PC-3 (cell line): Measurements from ENCODE around the gene CDHR2. TPM values are rescaled to one million over a fixed set of nuclear protein-coding genes. Genes with fewer than 3 reads are reported as not detected.

ENCODE experiments used
- ATAC-seq: fragments of 200-7000 bp; cut with Tn5 transposase; 2 replicates; pipeline ENCODE4 v1.9.1; 2020; ENCODE audit warnings: mild to moderate bottlenecking, moderate library complexity
- BruUV-seq: library from RNA; stranded (reverse); fragments of 400-500 nt; replicated peaks from 2 replicates; lab custom pipeline; 2021; lab: Mats Ljungman, UMichigan
- CTCF ChIA-PET: fragments of 300-600 bp; sonication (Branson Sonifier 250); formaldehyde crosslinking; loops from one replicate; lab custom pipeline; 2022; ENCODE audit warnings: antibody characterized with exemption; lab: Charles Lee
- POLR2A ChIA-PET: fragments of 300-600 bp; sonication (Branson Sonifier 250); formaldehyde crosslinking; loops from one replicate; lab custom pipeline; 2022; ENCODE audit warnings: antibody characterized with exemption; ENCODE audit not compliant: unreplicated experiment; lab: Charles Lee
- DNase-seq: peaks from one replicate; pipeline ENCODE4 v3.0.0-alpha.2; 2015
- H2AFZ ChIP-seq: fragments of 300-600 bp; sonication (generic); 2 replicates; pipeline ENCODE4 v1.6.0; 2016; ENCODE audit warnings: antibody characterized with exemption, low read length
- H3F3A ChIP-seq: fragments of 300-600 bp; sonication (generic); one replicate; pipeline ENCODE4 v1.6.0; 2017; ENCODE audit warnings: antibody characterized with exemption, low read length, control low read depth, mild to moderate bottlenecking; ENCODE audit not compliant: unreplicated experiment
- H3K27ac ChIP-seq: fragments of 300-600 bp; sonication (generic); 2 replicates; pipeline ENCODE4 v1.5.1; 2016; ENCODE audit warnings: mild to moderate bottlenecking, low read length
- H3K27me3 ChIP-seq: fragments of 300-600 bp; sonication (generic); 2 replicates; pipeline ENCODE4 v1.6.1; 2016; ENCODE audit warnings: low read length, mixed read lengths
- H3K36me3 ChIP-seq: fragments of 300-600 bp; sonication (generic); 2 replicates; pipeline ENCODE4 v1.6.1; 2016; ENCODE audit warnings: low read depth, mixed run types, low read length, mixed read lengths
- H3K4me1 ChIP-seq: fragments of 300-600 bp; sonication (generic); 2 replicates; pipeline ENCODE4 v1.5.1; 2016; ENCODE audit warnings: low read length; ENCODE audit not compliant: insufficient read depth
- H3K4me2 ChIP-seq: fragments of 300-600 bp; sonication (generic); 2 replicates; pipeline ENCODE4 v1.6.0; 2016; ENCODE audit warnings: low read length
- H3K4me3 ChIP-seq: fragments of 300-600 bp; sonication (generic); 2 replicates; pipeline ENCODE4 v1.5.1; 2016; ENCODE audit warnings: mild to moderate bottlenecking, low read length, mixed read lengths
- H3K79me2 ChIP-seq: fragments of 300-600 bp; sonication (generic); 2 replicates; pipeline ENCODE4 v1.6.1; 2017; ENCODE audit warnings: low read length, mixed read lengths
- H3K9ac ChIP-seq: fragments of 300-600 bp; sonication (generic); 2 replicates; pipeline ENCODE4 v1.6.0; 2016; ENCODE audit warnings: mild to moderate bottlenecking, low read length
- H3K9me2 ChIP-seq: fragments of 300-600 bp; sonication (generic); replicated peaks from 2 replicates; pipeline ENCODE4 v1.6.1; 2016; ENCODE audit warnings: mixed run types, low read length, mixed read lengths
- H3K9me3 ChIP-seq: fragments of 300-600 bp; sonication (generic); 2 replicates; pipeline ENCODE4 v1.6.1; 2016; ENCODE audit warnings: low read length, mixed read lengths
- H4K20me1 ChIP-seq: fragments of 300-600 bp; sonication (generic); 2 replicates; pipeline ENCODE4 v1.6.1; 2016; ENCODE audit warnings: low read length, mixed read lengths
- CTCF ChIP-seq: fragments of 300-600 bp; sonication (generic); conservative IDR thresholded peaks from 2 replicates; pipeline ENCODE4 v1.5.1; 2017; ENCODE audit warnings: antibody characterized with exemption, low read depth, mild to moderate bottlenecking, low read length
- EZH2 ChIP-seq: fragments of 300-600 bp; sonication (generic); IDR thresholded peaks from one replicate; pipeline ENCODE4 v1.6.1; 2017; ENCODE audit warnings: antibody characterized with exemption, mild to moderate bottlenecking, low read length; ENCODE audit not compliant: unreplicated experiment
- EZH2phosphoT487 ChIP-seq: fragments of 300-600 bp; sonication (generic); IDR thresholded peaks from 2 replicates; pipeline ENCODE4 v1.6.1; 2018; ENCODE audit warnings: mild to moderate bottlenecking, antibody characterized with exemption, low read length, borderline replicate concordance
- intact Hi-C: fragments of 100-400 bp; cut with micrococcal nuclease; formaldehyde crosslinking; loops from 2 replicates; pipeline ENCODE4 v1.9.0; 2023
- total RNA-seq: library from RNA; depleted of rRNA; stranded (reverse); fragments of >200 nt; gene quantifications from 2 replicates; pipeline ENCODE4 v1.2.3, GENCODE V29; 2014

The CDHR2 gene
- total RNA-seq, 1 experiment from 2014 or later, result 0.07 TPM

DNA sequence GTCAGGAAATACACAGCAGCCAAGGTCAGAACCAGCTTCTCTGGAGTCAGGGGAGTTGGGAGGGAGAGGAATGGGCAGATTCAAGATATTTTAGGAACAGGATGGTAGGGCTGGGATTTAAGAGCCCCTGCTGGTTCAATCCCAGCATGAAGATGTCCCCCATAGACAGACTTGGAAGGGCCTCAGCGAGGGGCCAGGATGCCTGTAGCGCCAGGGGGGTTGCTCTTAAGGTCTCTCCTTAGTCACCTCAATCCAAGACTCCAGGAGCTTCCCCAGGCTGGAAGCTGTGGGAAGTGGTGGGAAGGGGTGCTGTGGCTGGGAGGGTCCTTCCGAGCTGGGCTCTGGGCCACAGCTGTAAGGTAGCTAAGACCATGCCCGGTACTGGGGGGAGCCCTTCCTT is 90.1 kb downstream of the CDHR2 start:
- H3K9me2 ChIP-seq, result no peaks in the 10 kb centered on the region
- no peak for ATAC-seq
- H3K9ac ChIP-seq, result no peak overlapping the region

DNA sequence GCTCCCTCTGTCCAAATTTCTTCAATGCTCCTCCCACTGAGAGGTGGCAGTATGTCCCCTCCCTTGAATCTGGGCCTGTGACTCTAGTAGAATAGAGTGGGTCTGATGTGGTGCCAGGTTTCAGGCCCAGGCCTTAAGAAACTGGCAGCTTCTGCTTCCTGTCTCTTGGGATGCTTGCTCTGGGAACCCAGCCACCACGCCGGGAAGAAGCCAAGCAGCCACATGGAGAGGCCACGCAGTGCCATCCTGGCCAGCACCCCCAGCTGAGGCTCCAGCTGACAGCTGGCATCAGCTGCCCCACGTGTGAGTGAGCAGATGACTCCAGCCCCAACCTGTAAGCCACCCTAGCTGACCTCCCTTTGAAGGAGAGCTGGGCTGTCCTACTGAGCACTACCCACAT is 90.8 kb downstream of the CDHR2 start:
- BruUV-seq, result no TSS peak
- DNase-seq, result no peak
- H3K79me2 ChIP-seq, result no peaks in the 10 kb centered on the region
- no peak overlapping the region for H3K27ac ChIP-seq
- H3K4me1 ChIP-seq, result no peaks in the 10 kb centered on the region
- intact Hi-C loops, result no loop called here
- no peak overlapping the region for H3K4me2 ChIP-seq
- no peak overlapping the region for H3K9ac ChIP-seq
- no peaks in the 10 kb centered on the region for H3K36me3 ChIP-seq
- no peak overlapping the region for H3K4me3 ChIP-seq
- no peak overlapping the region for H2AFZ ChIP-seq
- ATAC-seq, result no peak
- TF ChIP-seq EZH2phosphoT487, result no peak
- no peak for TF ChIP-seq EZH2
- no peak for TF ChIP-seq CTCF
- H3K9me3 ChIP-seq, result no peaks in the 10 kb centered on the region
- H3K27me3 ChIP-seq, result no peaks in the 10 kb centered on the region
- H3K9me2 ChIP-seq, result no peaks in the 10 kb centered on the region
- H4K20me1 ChIP-seq, result no peaks in the 10 kb centered on the region
- ChIA-PET CTCF (no interaction called here), POLR2A (interaction anchor here (0.6 kb wide), 1 partner anchor 278 kb away, joined by 5 read pairs; no protein-coding TSS in a partner anchor)
- H3F3A ChIP-seq, result no peaks in the 10 kb centered on the region

More for the DNA sequence above, 90.1 kb downstream of the CDHR2 start:
- ChIA-PET CTCF (interaction anchor here (0.5 kb wide), 1 partner anchor 134 kb away, joined by 6 read pairs; no protein-coding TSS in a partner anchor), POLR2A (no interaction called here)
- H3K4me3 ChIP-seq, result no peak overlapping the region
- no peaks in the 10 kb centered on the region for H3K79me2 ChIP-seq
- no peak overlapping the region for H3K27ac ChIP-seq
- BruUV-seq, result no TSS peak
- H3K9me3 ChIP-seq, result no peaks in the 10 kb centered on the region
- no peaks in the 10 kb centered on the region for H3F3A ChIP-seq
- intact Hi-C loops, result no loop called here
- no peak overlapping the region for H2AFZ ChIP-seq
- H3K4me2 ChIP-seq, result no peak overlapping the region
- H3K27me3 ChIP-seq, result 0 out of 2 replicates have a peak, but pooled peaks cover under 1% of the 10 kb centered on the region
- no peaks in the 10 kb centered on the region for H3K36me3 ChIP-seq
- TF ChIP-seq EZH2phosphoT487 (no peak), EZH2 (no peak), CTCF (no peak)
- H3K4me1 ChIP-seq, result no peaks in the 10 kb centered on the region
- no peaks in the 10 kb centered on the region for H4K20me1 ChIP-seq
- no peak for DNase-seq

DNA sequence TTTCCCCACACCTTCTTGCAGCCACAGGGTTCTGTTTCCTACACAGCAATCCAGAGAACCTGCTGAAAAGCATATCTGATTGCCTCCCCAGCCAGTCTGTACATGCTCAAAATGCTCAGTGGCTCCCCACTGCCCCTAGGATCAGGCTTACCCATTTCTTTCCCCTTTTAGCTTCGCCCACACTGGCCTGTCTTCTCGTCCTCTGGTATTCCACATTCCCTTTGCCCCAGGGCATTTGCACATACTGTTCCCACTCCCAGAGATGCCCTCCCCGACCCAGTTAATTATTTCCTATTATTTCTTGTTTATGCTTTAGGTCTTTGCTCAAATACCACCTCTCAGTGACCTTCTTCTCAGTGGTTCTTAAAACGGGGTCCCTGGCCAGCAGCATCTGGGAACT is 91.5 kb downstream of the CDHR2 start:
- no peak for TF ChIP-seq CTCF
- no peak for TF ChIP-seq EZH2phosphoT487
- no peak for TF ChIP-seq EZH2
- H3K4me2 ChIP-seq, result no peak overlapping the region
- H3K27me3 ChIP-seq, result no peaks in the 10 kb centered on the region
- intact Hi-C loops, result no loop called here
- ChIA-PET CTCF (no interaction called here), POLR2A (interaction anchor here (0.6 kb wide), 1 partner anchor 279 kb away, joined by 5 read pairs; no protein-coding TSS in a partner anchor)
- no peaks in the 10 kb centered on the region for H3F3A ChIP-seq
- H3K4me1 ChIP-seq, result no peaks in the 10 kb centered on the region
- no peaks in the 10 kb centered on the region for H3K36me3 ChIP-seq
- H3K9ac ChIP-seq, result no peak overlapping the region
- DNase-seq (no peak), ATAC-seq (no peak)
- no peak overlapping the region for H3K27ac ChIP-seq
- no peak overlapping the region for H2AFZ ChIP-seq
- H3K9me2 ChIP-seq, result no peaks in the 10 kb centered on the region
- no peaks in the 10 kb centered on the region for H4K20me1 ChIP-seq
- no TSS peak for BruUV-seq
- no peaks in the 10 kb centered on the region for H3K9me3 ChIP-seq
- H3K79me2 ChIP-seq, result no peaks in the 10 kb centered on the region
- H3K4me3 ChIP-seq, result no peak overlapping the region
